ENCODE results near the gene KIF19.

Gene KIF19

DNA sequence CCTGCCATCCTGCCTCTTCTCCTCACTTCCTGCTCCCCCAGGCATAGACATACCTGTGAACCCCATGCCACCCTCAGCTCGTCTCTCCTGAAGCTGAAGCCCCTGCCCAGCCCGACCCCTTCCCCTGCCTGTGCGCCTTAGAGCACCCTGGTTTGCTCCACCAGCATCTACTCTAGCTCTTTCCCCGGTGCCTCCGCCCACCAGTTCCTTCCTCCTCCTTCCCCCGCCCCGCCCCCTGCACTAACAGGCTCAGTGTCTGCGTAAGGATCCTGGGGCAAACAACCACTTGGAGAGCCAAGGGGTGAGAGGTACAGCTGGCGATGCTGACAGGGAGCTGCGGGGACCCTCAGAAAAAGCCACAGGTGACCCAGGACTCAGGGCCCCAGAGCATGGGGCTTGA lies 43.2 kb downstream of the KIF19 start:
- H3K4me3 ChIP-seq (ENCODE audit: low read depth, low read length), result no peak overlapping the region
- TF ChIP-seq, protein P1, sequence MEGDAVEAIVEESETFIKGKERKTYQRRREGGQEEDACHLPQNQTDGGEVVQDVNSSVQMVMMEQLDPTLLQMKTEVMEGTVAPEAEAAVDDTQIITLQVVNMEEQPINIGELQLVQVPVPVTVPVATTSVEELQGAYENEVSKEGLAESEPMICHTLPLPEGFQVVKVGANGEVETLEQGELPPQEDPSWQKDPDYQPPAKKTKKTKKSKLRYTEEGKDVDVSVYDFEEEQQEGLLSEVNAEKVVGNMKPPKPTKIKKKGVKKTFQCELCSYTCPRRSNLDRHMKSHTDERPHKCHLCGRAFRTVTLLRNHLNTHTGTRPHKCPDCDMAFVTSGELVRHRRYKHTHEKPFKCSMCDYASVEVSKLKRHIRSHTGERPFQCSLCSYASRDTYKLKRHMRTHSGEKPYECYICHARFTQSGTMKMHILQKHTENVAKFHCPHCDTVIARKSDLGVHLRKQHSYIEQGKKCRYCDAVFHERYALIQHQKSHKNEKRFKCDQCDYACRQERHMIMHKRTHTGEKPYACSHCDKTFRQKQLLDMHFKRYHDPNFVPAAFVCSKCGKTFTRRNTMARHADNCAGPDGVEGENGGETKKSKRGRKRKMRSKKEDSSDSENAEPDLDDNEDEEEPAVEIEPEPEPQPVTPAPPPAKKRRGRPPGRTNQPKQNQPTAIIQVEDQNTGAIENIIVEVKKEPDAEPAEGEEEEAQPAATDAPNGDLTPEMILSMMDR (IDR thresholded peaks at IDR 0.05; ENCODE audit: borderline replicate concordance, insufficient read depth, low read depth, low read length), result no peak

DNA sequence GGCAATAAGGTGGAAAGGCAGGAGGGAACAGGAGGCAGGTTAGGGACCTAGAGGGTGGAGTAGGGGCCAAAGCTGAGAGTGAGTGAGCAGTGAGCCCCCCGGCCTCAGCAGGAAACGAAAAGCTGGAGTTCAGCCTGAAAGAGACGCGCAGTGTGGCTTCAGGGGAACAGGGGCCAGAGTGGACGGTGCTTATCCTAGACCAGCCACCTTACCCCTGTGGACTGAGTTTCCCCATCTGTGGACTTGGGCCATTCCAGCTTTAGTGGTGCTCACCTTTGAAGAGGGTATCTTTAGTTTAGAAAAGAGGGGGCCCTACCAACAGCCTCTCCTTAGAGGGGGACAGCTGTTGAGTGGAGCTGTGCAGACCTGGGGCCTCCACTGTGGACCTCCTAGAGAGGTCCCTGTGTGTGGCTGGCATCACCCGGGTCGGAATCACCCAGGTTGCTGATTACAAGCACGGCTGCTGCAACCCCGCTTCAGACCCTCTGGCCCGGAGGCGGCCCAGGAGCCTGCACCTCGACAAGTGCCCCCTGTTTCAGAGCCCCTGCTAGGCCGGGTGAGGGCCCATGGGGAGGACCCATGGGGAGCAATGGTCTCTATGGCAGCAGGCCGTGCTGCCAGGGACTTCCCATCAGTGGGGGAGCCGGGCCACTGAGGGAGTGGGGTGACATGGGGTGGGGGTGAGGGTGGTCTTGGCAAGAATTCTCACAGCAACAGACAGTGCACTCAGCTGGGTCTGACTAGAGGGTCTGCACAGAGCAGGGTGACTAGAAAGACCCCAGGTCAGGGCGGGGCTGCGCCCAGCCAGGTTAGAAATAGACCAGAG lies 43.9 kb downstream of the KIF19 start:
- TF ChIP-seq, protein P1 (IDR thresholded peaks at IDR 0.05; ENCODE audit: borderline replicate concordance, insufficient read depth, low read depth, low read length), result no peak
- H3K4me3 ChIP-seq (ENCODE audit: low read depth, low read length), result no peak overlapping the region

DNA sequence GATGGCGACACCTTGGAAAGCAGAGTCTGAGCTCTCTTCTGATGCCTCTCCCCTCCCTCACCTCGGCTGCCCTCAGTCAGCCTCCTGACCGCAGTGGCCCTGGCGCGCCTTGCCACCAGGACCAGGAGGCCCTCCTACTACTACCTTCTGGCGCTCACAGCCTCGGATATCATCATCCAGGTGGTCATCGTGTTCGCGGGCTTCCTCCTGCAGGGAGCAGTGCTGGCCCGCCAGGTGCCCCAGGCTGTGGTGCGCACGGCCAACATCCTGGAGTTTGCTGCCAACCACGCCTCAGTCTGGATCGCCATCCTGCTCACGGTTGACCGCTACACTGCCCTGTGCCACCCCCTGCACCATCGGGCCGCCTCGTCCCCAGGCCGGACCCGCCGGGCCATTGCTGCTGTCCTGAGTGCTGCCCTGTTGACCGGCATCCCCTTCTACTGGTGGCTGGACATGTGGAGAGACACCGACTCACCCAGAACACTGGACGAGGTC lies 45.7 kb downstream of the KIF19 start:
- TF ChIP-seq, protein P1 (IDR thresholded peaks at IDR 0.05; ENCODE audit: borderline replicate concordance, insufficient read depth, low read depth, low read length), result no peak
- H3K4me3 ChIP-seq (ENCODE audit: low read depth, low read length), result no peak overlapping the region

DNA sequence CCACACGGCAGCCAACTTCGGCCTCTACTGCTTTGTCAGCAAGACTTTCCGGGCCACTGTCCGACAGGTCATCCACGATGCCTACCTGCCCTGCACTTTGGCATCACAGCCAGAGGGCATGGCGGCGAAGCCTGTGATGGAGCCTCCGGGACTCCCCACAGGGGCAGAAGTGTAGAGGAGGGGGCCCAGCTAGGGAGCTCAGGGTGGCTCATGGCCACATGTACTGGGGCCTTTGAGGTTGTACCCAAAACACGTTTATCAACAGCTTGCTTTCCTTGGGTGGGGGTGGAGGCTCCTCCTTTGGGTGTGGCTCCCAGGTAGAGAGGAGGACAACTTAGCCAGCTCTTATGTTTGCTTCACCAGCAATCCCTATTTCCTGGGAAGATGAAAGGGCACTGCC lies 46.4 kb downstream of the KIF19 start:
- TF ChIP-seq, protein P1 (IDR thresholded peaks at IDR 0.05; ENCODE audit: borderline replicate concordance, insufficient read depth, low read depth, low read length), result no peak
- no peak overlapping the region for H3K4me3 ChIP-seq (ENCODE audit: low read depth, low read length)

DNA sequence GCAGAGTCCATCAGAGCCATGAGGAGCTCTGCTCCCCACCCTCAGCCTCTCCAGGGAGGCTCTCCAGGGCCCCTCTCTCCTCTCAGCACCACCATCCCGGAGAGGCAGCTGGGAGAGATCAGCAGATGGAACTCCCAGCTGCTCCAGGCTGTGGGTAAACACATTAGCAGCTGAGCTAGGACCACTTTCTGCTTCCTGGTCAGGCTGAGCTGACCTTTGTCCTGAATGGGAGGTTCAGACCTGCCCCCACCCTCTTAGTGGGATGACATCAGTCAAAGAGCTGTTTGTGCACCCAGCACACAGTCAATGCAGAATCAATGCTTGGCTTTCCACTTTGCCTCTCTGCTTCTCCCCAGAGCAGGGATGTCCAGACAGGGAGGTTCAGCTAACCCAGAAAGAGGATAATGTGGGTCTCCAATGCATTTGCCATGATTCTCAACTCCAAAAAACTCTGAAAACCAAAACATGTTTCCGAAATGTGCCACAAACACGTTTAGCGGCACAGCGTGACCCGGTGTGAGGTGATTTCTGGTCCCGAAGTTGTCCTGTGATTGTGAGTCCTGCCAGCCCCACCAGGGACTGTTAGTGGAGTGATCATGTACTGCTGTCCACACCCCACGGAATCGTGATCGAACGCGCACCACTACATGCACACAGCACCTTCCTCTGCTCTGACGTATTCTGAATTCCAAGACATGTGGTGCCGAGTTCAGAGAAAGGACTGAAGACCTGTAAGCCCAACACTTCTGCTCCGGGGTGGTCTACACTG lies 48.0 kb downstream of the KIF19 start:
- H3K4me3 ChIP-seq (ENCODE audit: low read depth, low read length), result no peak overlapping the region
- TF ChIP-seq, protein P1 (IDR thresholded peaks at IDR 0.05; ENCODE audit: borderline replicate concordance, insufficient read depth, low read depth, low read length), result no peak

DNA sequence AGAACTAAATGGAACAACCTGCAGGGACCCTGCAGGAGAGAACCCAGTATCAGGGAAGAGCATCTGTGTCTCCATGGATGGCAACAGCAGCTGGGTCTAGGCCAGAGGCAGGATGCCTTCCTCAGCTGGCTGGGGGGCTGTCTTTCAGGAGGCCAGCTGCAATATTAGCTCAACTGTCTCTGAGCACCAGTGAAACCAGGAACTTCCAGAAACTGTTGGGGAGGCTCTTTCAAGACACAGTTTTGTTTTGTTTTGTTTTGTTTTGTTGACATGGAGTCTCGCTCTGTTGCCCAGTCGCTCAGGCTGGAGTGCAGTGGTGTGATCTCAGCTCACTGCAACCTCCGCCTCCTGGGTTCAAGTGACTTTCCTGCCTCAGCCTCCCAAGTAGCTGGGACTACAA lies 48.8 kb downstream of the KIF19 start:
- TF ChIP-seq, protein P1 (IDR thresholded peaks at IDR 0.05; ENCODE audit: borderline replicate concordance, insufficient read depth, low read depth, low read length), result no peak
- no peak overlapping the region for H3K4me3 ChIP-seq (ENCODE audit: low read depth, low read length)

Measured in GM12875 (cell line).